Brain microvascular endothelial cell (primary cell): ENCODE measurements around the gene TAS2R38.
A peak's percentile ranks its signal among the peaks of the same experiment; 100 is the strongest.

ENCODE experiments used
- DNase-seq: peaks from one replicate; pipeline ENCODE4 v3.0.0-alpha.2; 2020
- H3K27ac ChIP-seq: fragments of 250-450 bp; sonication (Bioruptor Pico); 2 replicates; pipeline ENCODE4 v1.5.1; 2020; ENCODE audit warnings: mild to moderate bottlenecking, moderate library complexity
- H3K27me3 ChIP-seq: fragments of 250-450 bp; sonication (Bioruptor Pico); replicated peaks from 2 replicates; pipeline ENCODE4 v1.5.1; 2020; ENCODE audit warnings: mild to moderate bottlenecking
- H3K36me3 ChIP-seq: fragments of 250-450 bp; sonication (Bioruptor Pico); replicated peaks from 2 replicates; pipeline ENCODE4 v1.5.1; 2020; ENCODE audit warnings: mild to moderate bottlenecking
- H3K4me3 ChIP-seq: 2 replicates; pipeline ENCODE4 v1.5.1; 2011; ENCODE audit warnings: low read depth, mild to moderate bottlenecking, control low read depth, low read length, moderate library complexity
- in situ Hi-C: cut with HindIII; loops from 2 replicates; pipeline ENCODE4 v1.10.0; 2017; ENCODE audit warnings: low sequenced_read_pairs, low pct_ligation_motif_present
- TF ChIP-seq, protein P1 (sequence below): IDR thresholded peaks from 2 replicates; pipeline ENCODE4 v1.5.1; 2011; ENCODE audit warnings: low read depth, mild to moderate bottlenecking, moderate library complexity, low read length, control low read depth, inconsistent platforms; ENCODE audit errors: missing control alignments

Gene TAS2R38

DNA sequence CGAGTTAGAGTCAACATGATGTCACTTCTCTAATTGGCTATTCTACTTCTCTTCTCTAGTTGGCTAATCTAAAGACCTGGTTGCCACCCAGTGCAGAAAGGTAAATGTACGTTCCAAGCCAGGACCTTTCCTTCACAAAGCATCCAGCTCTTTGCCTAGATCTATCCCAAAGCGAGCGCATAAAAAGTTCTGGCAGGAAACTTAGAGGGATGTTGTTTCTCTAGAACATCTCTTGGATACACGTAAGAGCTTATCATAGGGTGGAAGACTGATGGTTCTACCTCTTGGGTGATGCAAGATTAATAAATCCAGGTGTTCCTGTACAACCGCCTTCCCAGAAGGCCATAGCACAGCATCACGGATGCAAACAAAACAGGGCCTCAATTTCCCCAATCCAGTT, at the start of gene TAS2R38:
Gene TAS2R38 (minus strand): TSS at position 101 of the 400 bp plus-strand sequence. CDS start 84 bp downstream, at position 17.
- TF ChIP-seq, protein P1, sequence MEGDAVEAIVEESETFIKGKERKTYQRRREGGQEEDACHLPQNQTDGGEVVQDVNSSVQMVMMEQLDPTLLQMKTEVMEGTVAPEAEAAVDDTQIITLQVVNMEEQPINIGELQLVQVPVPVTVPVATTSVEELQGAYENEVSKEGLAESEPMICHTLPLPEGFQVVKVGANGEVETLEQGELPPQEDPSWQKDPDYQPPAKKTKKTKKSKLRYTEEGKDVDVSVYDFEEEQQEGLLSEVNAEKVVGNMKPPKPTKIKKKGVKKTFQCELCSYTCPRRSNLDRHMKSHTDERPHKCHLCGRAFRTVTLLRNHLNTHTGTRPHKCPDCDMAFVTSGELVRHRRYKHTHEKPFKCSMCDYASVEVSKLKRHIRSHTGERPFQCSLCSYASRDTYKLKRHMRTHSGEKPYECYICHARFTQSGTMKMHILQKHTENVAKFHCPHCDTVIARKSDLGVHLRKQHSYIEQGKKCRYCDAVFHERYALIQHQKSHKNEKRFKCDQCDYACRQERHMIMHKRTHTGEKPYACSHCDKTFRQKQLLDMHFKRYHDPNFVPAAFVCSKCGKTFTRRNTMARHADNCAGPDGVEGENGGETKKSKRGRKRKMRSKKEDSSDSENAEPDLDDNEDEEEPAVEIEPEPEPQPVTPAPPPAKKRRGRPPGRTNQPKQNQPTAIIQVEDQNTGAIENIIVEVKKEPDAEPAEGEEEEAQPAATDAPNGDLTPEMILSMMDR = no peak

DNA sequence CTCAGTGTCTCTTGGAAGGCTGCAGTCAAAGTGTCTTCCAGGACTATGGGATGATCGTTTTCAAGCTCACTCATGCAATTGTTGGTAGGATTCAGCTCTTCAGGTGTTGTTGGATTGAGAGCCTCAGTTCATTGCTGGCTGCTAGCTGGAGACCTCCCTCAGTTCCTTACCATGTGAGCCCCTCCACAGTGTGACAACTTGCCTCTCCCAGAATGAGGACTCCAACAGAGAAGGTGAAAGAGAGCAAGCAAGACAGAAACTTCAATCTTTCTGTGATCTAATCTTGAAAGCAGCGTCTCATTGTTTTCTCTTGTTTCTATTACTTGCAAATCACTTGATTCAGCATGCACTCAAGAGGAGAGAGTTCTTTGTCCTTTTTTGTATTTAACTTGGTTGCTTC, 44.6 kb upstream of the TAS2R38 start:
- TF ChIP-seq, protein P1 = no peak
- DNase-seq = no peak
- in situ Hi-C loops = no loop called here

More for the DNA sequence above, at the start of gene TAS2R38:
- no peaks in the 10 kb centered on the region for H3K27me3 ChIP-seq
- H3K36me3 ChIP-seq = no peaks in the 10 kb centered on the region
- no peak within 1 kb of the TSS for H3K4me3 ChIP-seq
- in situ Hi-C loops = no loop called here
- no peak within 1 kb of the TSS for H3K27ac ChIP-seq
- no peak for DNase-seq

DNA sequence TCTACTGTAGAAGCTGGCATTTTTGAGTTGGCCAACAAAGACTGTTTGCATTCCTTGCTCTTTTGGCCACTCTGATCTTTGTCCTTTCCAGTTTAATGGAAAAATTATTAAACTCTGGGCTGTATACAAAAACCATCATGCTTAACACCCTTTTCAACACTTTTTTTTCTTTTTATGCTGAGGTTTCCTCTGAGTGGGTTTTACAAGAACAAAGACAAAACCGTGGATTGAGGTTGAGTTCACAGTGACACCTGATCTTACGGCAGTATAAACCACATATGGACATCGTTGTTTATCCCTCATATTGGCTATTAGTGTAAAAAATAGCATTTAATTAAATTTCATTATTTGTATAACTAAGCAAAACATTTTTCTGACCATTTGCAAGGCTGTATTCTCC, 43.9 kb upstream of the TAS2R38 start:
- TF ChIP-seq, protein P1 = no peak
- DNase-seq = no peak
- H3K4me3 ChIP-seq = no peak overlapping the region
- H3K27me3 ChIP-seq = no peaks in the 10 kb centered on the region
- H3K27ac ChIP-seq = no peak overlapping the region
- H3K36me3 ChIP-seq = no peaks in the 10 kb centered on the region
- in situ Hi-C loops = no loop called here

More for the DNA sequence above, 44.6 kb upstream of the TAS2R38 start:
- Histone ChIP-seq H3K27me3 (no peaks in the 10 kb centered on the region), H3K36me3 (no peaks in the 10 kb centered on the region), H3K27ac (no peak overlapping the region), H3K4me3 (no peak overlapping the region)

DNA sequence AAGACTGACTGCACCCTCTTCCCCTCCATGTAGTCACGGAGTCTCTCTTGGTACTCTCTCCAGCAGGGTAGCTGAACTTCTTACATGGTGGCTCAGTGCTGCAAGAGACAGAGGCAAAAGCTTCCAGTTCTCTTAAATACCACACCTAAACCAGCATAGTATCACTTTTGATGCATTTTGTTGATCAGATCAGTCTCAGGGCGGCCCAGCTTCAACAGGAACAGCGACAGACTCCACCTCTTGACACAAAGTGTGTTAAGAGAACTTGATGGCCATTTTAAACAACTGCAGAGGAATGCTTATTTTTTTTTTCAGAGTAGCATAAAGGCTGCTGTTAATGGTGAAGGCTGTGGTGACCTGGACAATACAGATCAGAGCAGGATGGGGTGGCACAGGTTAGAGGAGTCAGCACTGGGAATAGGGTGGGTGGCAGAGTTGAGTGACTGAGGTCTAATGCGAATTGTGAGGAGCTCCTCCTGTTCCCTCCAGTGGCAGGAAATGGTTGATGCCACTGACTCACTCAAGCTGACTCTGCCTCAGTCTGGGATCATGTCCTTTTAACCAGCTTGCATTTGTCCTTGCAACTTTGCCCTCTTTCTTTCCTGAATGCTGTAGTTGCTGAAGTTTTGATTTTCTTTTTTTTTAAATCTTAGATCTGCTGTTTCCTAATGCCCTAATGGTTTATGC, 39.4 kb upstream of the TAS2R38 start:
- Histone ChIP-seq H3K27me3 (no peaks in the 10 kb centered on the region), H3K27ac (no peak overlapping the region), H3K4me3 (no peak overlapping the region), H3K36me3 (no peaks in the 10 kb centered on the region)
- TF ChIP-seq, protein P1 = peak; percentile 47
- DNase-seq = peak; percentile 47
- in situ Hi-C loops = no loop called here

DNA sequence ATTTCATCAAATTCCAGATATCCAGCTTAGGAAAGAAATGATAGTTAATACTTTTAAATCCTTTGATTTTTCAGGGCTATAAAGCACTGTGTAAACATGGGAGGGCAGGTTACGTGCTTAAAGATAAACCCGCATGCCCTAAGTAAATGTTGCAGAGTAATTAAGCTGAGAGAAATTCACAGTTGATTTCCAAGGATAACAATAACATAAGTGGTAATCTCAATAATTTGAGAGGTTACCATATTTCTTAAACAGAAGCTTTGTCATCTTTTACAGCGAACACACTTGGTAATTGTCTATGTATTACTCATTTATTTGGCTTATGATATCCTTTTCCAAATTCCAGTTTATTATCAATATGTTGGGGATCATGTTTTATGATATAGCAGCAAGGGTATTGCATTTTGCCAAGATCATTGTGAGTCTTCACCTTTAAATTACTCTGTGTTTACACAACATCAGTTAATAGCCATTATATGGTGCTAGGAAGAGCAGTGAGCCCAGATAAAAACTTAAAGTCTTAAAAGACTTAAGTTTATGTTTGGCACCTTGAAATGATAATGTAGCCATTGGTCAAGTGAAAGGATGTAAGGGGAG, 37.5 kb upstream of the TAS2R38 start:
- Histone ChIP-seq H3K27ac (no peak overlapping the region), H3K4me3 (no peak overlapping the region), H3K27me3 (no peaks in the 10 kb centered on the region), H3K36me3 (no peaks in the 10 kb centered on the region)
- TF ChIP-seq, protein P1 = no peak
- in situ Hi-C loops = no loop called here
- no peak for DNase-seq

DNA sequence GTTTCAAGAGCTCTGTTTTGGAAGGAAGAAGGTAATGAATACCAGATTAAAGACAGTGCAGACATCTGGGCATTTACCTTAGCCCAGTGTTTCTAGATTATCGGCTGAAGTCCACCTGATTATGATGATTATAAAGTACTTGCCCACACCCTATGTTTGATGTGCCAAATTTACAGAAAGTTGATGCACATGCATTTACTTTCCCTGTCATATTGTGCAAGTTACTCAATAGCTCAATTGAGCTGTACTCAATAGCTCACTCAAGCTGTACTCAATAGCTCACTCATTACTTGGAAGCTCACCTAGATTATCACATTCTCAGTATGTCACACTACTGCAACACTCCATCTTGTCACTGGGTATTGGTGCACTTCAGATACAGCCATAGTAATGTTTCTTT, 35.6 kb upstream of the TAS2R38 start:
- TF ChIP-seq, protein P1 = no peak
- DNase-seq = no peak
- in situ Hi-C loops = no loop called here
- Histone ChIP-seq H3K36me3 (no peaks in the 10 kb centered on the region), H3K27ac (no peak overlapping the region), H3K27me3 (no peaks in the 10 kb centered on the region), H3K4me3 (no peak overlapping the region)
